Duodenal mucosa (tissue), 2 donors: ENCODE measurements around the gene CSF1.
A peak's percentile ranks its signal among the peaks of the same experiment; 100 is the strongest.

Source experiments
- H3K27ac ChIP-seq: one replicate; pipeline ENCODE4 v1.7.0; 2013; ENCODE audit warnings: low read depth, low read length
- H3K27me3 ChIP-seq, 2 donors: one replicate each; pipeline ENCODE4 v1.7.0; 2013; ENCODE audit warnings: low read length in 2 of 2, control low read depth in 1 of 2; ENCODE audit not compliant: insufficient read depth in 2 of 2, control insufficient read depth in 1 of 2
- H3K36me3 ChIP-seq, 2 donors: one replicate each; pipeline ENCODE4 v1.7.0; 2013; ENCODE audit warnings: low read length in 2 of 2, control low read depth in 1 of 2; ENCODE audit not compliant: insufficient read depth in 2 of 2, control insufficient read depth in 1 of 2
- H3K4me1 ChIP-seq, 2 donors: one replicate each; pipeline ENCODE4 v1.7.0; 2013; ENCODE audit warnings: low read length in 2 of 2, control low read depth in 1 of 2; ENCODE audit not compliant: insufficient read depth in 2 of 2, control insufficient read depth in 1 of 2
- H3K4me3 ChIP-seq, 2 donors: one replicate each; pipeline ENCODE4 v1.7.0; 2013; ENCODE audit warnings: low read length in 2 of 2, low read depth in 1 of 2
- H3K9ac ChIP-seq, 2 donors: one replicate each; pipeline ENCODE4 v1.7.0; 2013; ENCODE audit warnings: low read length in 2 of 2, low read depth in 1 of 2
- H3K9me3 ChIP-seq, 2 donors: one replicate each; pipeline ENCODE4 v1.7.0; 2013; ENCODE audit warnings: low read length in 2 of 2, control low read depth in 1 of 2; ENCODE audit not compliant: control insufficient read depth in 1 of 2

Gene CSF1

DNA sequence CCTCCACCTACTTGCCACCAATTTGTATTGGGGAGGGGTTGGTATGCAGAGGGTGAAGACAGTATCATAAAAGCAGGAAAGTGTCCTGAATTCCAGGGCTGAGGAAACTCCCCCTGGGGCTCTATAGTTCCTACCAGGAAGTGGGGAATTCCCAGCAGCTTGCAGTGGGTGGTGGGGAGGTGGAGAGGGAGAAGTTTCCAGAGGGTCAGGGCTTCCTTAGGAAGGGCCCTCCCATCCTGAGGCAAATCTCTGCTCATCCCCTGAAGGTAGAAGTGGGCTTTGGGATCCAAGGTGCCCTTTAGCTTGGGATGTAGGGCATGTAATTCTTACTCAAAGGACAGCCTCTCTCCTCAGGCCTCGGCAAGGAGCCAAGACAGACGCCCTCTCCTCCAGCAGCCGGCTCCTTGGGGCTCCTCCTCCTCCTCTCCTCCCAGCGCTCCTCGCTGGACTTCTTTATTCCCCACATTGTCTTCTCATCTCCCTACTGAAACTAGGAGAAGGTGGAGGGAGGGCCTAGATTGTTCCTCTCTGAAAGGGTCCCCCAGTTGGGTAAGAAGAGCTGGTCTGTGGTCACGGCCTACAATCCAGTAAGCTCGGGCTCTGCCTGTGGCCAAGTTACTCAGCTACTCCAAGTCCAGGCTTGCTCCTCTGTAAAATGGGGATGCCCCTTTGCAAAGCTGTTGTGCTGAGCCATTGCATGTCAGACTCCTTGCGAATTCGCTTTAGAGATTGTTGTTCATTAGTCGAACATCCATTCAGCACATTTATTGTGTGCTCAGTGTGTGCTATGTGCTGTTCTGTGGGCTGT is 17.9 kb upstream of the CSF1 start:
- H3K27me3 ChIP-seq, result no peaks in the 10 kb centered on the region
- peaks cover 23 to 27% of the 10 kb centered on the region in 2 donors for H3K4me1 ChIP-seq
- no peak overlapping the region for H3K4me3 ChIP-seq
- H3K36me3 ChIP-seq, result no peaks in the 10 kb centered on the region
- H3K27ac ChIP-seq, result no peak overlapping the region
- no peak overlapping the region for H3K9ac ChIP-seq
- no peaks in the 10 kb centered on the region for H3K9me3 ChIP-seq

DNA sequence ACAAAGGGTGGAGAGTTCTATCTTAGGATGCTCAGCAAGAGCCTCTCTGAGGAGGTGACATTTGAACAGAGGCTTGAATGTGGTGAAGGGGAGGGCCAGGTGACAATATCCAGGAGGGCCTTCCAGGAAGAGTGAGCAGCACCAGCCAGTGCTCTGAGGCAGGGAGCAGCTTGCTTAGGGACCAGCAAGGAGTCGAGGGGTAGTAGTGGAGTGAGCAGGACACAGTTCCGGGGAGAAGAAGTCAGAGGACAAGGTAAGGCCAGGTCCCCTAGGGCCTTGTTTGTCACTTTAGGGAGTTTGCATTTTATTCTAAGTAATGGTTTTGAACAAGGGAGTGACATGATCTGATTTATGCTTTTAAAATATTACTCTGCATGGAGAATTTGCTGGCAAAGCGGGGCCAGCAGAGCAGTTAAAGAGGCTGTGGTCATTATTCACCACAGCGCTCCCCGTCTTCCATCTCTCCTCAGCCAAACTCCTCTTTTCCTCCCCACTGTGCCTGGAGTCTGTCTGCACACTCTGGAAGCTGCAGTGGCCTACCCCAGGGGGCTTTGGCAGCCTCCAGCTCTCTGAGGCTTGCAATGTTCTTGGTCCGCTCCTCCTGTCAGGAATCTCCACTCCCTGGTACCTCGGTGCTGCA is 17.0 kb upstream of the CSF1 start:
- H3K27me3 ChIP-seq, result no peaks in the 10 kb centered on the region
- H3K4me3 ChIP-seq, result no peak overlapping the region

GRCh38 chr1:109894823-109895719 is 15.6 kb upstream of the CSF1 start:
- no peak overlapping the region for H3K9ac ChIP-seq
- H3K9me3 ChIP-seq, result no peaks in the 10 kb centered on the region
- H3K27ac ChIP-seq, result no peak overlapping the region
- H3K4me3 ChIP-seq, result peak overlapping the region in 1 of 2 donors; percentile 4
- H3K27me3 ChIP-seq, result no peaks in the 10 kb centered on the region
- no peaks in the 10 kb centered on the region for H3K36me3 ChIP-seq
- H3K4me1 ChIP-seq, result peaks cover 26 to 27% of the 10 kb centered on the region in 2 donors

More for the DNA sequence above, 17.0 kb upstream of the CSF1 start:
- H3K9me3 ChIP-seq, result no peaks in the 10 kb centered on the region
- no peak overlapping the region for H3K27ac ChIP-seq
- H3K36me3 ChIP-seq, result no peaks in the 10 kb centered on the region
- no peak overlapping the region for H3K9ac ChIP-seq
- H3K4me1 ChIP-seq, result peaks cover 23 to 27% of the 10 kb centered on the region in 2 donors

- no peak overlapping the region for H3K9ac ChIP-seq
- H3K27me3 ChIP-seq, result no peaks in the 10 kb centered on the region
- no peak overlapping the region for H3K27ac ChIP-seq
- H3K36me3 ChIP-seq, result no peaks in the 10 kb centered on the region
- peak overlapping the region in 1 of 2 donors; percentile 4 for H3K4me3 ChIP-seq
- H3K4me1 ChIP-seq, result peaks cover 28 to 30% of the 10 kb centered on the region in 2 donors
- no peaks in the 10 kb centered on the region for H3K9me3 ChIP-seq
Measured at GRCh38 chr1:109895720-109896504, 14.7 kb upstream of the CSF1 start.

- Histone ChIP-seq H3K9me3 (no peaks in the 10 kb centered on the region), H3K4me3 (no peak overlapping the region), H3K4me1 (peaks cover 35 to 38% of the 10 kb centered on the region in 2 donors), H3K36me3 (no peaks in the 10 kb centered on the region), H3K9ac (no peak overlapping the region), H3K27me3 (no peaks in the 10 kb centered on the region), H3K27ac (no peak overlapping the region)
Measured at GRCh38 chr1:109896681-109897080, 14.0 kb upstream of the CSF1 start.

DNA sequence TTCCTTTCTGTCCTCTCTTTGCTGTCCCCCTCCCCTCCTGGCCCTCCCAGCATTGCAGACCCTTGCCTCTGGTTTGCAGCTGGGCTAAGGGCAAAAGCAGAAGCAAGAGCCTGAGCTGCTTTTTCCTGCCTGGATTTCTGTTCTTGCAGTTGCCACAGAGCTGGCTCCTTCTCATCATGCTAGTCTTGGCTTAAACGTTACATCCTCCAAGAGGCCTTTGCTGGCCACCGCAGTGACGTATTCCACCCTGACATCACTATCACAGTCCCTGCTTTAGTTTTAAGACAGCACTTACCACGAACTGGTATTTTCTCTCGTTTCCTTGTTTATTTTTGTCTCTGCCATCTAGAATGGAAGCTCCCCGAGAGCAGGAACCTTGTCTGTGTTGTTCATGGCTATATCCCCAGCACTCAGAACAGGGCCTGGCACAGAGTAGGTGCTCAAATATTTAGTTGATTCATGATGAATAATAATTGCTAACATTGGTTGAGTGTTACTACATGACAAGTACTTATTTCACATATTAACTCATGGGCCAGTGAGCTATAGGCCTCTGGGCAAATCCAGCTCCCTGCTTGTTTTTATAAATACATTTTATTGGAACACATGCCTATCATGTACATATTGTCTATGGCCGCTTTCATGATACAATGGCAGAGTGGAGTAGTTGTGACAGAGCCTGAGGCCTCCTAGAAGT is 13.2 kb upstream of the CSF1 start:
- Histone ChIP-seq H3K27me3 (no peaks in the 10 kb centered on the region), H3K9me3 (no peaks in the 10 kb centered on the region), H3K27ac (no peak overlapping the region), H3K9ac (no peak overlapping the region), H3K4me3 (no peak overlapping the region), H3K36me3 (no peaks in the 10 kb centered on the region), H3K4me1 (peaks cover 31 to 36% of the 10 kb centered on the region in 2 donors)

DNA sequence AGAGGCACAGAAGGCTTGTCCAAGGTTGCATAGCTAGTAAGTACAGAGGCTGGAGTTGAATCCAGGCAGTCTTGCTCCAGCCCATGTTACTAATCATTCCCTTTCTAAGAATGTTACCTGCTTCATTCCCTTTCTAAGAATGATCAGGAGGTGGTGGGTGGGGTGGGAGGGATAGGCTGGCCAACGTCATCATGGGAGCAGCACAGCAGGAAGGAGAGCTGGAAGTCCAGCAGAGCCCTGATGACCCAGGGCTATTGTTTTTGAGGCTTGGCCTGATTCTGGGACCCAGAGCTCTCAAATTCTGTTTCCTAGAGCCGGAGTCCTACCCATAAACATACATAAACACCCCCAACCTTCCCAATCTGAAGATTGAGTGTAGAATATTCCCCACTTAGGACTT is 11.8 kb upstream of the CSF1 start:
- Histone ChIP-seq H3K36me3 (no peaks in the 10 kb centered on the region), H3K4me1 (peaks cover 23 to 32% of the 10 kb centered on the region in 2 donors), H3K9me3 (no peaks in the 10 kb centered on the region), H3K9ac (no peak overlapping the region), H3K27ac (no peak overlapping the region), H3K4me3 (no peak overlapping the region), H3K27me3 (no peaks in the 10 kb centered on the region)

DNA sequence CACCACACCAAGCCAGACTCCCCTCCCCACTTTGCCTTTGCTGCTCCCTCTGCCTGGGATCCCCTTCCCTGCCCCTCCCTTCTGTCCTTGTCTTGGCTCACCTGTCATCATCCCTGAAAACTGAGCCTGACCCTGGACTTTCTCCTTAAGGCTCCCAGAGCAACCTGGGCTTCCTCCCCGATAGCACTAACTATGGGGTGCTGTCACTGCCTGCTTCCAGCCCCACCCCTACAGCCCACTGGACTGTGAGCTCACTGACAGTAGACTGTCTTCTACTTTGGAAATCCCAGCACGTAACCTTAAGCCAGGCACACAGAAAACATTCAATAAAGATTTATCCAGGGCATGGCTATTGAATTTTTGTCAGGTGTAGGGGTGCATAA is 9.5 kb upstream of the CSF1 start:
- H3K27me3 ChIP-seq, result no peaks in the 10 kb centered on the region
- no peak overlapping the region for H3K27ac ChIP-seq
- H3K4me1 ChIP-seq, result peaks cover 15 to 20% of the 10 kb centered on the region in 2 donors
- H3K36me3 ChIP-seq, result no peaks in the 10 kb centered on the region
- H3K9ac ChIP-seq, result no peak overlapping the region
- H3K9me3 ChIP-seq, result no peaks in the 10 kb centered on the region
- H3K4me3 ChIP-seq, result no peak overlapping the region

DNA sequence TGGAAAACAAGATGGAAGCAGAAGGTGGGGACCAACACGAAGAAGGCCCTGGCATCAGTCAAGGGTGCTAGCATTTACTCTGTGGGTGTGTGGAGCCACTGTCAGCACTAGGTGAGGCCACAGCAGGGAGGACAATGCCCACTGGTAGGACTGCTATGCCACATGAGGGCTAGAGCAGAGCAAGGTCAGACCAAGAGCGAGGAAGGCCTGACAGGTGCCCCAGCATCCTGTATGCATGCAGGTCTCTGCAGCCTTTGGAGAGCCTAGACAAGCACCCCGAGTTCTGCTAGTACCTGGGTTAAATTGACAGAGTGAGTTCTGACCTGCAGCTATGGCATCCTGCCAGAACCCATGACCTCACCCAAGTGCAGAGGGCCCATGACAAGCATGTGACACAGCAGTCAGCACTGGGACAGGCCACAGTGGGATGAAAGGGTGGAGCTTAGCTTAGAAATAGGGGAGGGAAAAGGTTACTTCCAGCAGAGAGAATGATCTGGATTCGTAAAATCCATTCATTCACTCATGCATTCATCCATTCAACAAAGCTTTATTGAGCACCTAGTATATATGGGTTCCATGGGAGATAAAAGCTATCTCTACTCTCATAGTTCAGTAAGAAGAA is 9.0 kb upstream of the CSF1 start:
- peaks cover 11 to 20% of the 10 kb centered on the region in 2 donors for H3K4me1 ChIP-seq
- no peaks in the 10 kb centered on the region for H3K27me3 ChIP-seq
- H3K4me3 ChIP-seq, result no peak overlapping the region
- H3K27ac ChIP-seq, result no peak overlapping the region
- H3K36me3 ChIP-seq, result no peaks in the 10 kb centered on the region
- no peaks in the 10 kb centered on the region for H3K9me3 ChIP-seq
- no peak overlapping the region for H3K9ac ChIP-seq
